Stomach (tissue), 4 donors: Measurements from ENCODE around the gene FBXO38.

Experiments
- CTCF ChIP-seq, 7 experiments: fragments of 450-650 bp in 4 of 7; fragments of 200-600 bp in 3 of 7; sonication (generic) in 3 of 7; IDR thresholded peaks; one replicate each; pipeline ENCODE4 v1.5.1; 2016 to 2019; ENCODE audit warnings: antibody characterized with exemption in 7 of 7, control low read depth in 2 of 7, mild to moderate bottlenecking in 1 of 7
- EP300 ChIP-seq: sonication (generic); formaldehyde crosslinking; IDR thresholded peaks from one replicate; pipeline ENCODE4 v1.6.1; 2017; ENCODE audit warnings: antibody characterized with exemption
- POLR2A ChIP-seq, 4 donors: fragments of 450-650 bp; IDR thresholded peaks; one replicate each; pipeline ENCODE4 v1.6.1; 2016; ENCODE audit warnings: antibody characterized with exemption in 4 of 4, control low read depth in 2 of 4, mild to moderate bottlenecking in 1 of 4, moderate library complexity in 1 of 4
- POLR2AphosphoS5 ChIP-seq, 3 donors: sonication (generic); formaldehyde crosslinking; IDR thresholded peaks; one replicate each; pipeline ENCODE4 v1.6.1; 2016; ENCODE audit warnings: antibody characterized with exemption in 3 of 3

GRCh38 chr5:148406406-148406805 is 22.6 kb downstream of the FBXO38 start:
- TF ChIP-seq CTCF (IDR thresholded peaks at IDR 0.05) (no peak), EP300 (no peak), POLR2AphosphoS5 (IDR thresholded peaks at IDR 0.05) (no peak), POLR2A (IDR thresholded peaks at IDR 0.05) (no peak)
